ENCODE measurements around the gene PTPRN2. TPM values are rescaled to one million over a fixed set of nuclear protein-coding genes. Genes with fewer than 3 reads are reported as not detected.
A peak's percentile ranks its signal among the peaks of the same experiment; 100 is the strongest.
"Not testable (repeated sequence)": the region's sequence is repeated elsewhere in the genome, so short reads cannot be mapped to it uniquely, and the experiment has no call there.

PTPRN2 gene
- total RNA-seq, 4 donors from 2014 or later = 14.9 to 34.3 (median 21.3) TPM

DNA sequence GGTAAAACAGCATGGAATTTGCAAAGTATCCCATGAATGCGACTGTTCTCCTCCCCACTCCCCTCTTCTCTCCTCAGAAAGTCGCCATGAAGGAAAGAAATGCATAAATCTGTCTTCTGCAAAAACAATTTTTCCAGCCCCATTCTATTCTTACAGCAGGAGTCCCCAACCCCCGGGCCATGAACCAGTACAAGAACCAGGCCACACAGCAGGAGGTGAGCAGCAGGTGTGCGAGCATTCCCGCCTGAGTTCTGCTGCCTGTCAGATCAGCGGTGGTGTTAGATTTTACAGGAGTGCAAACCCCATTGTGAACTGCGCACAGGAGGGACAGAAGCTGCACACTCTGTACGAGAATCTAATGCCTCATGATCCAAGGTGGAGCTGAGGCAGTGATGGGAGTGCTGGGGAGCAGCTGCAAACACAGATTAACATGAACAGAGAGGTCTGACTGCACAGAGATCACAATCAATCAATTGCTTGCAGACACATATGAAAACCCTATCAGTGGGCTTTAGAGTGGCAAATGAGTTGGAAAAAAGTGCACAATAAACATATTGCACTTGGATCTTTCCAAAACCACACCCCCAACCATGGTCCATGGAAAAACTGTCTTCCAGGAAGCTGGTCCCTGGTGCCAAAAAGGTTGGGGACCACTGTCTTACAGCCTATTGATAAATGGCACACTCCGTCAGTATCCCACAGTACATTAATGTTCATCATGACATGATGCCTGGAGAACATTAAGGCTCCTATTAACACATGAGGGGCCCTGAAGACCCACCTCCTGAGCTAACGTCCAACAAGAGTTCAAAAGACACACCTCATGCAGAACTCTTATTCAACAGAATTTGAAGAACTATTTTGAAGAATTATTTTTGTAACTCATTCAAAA lies 205.0 kb downstream of the PTPRN2 start:
- TF ChIP-seq CTCF (IDR thresholded peaks at IDR 0.05) (no peak), POLR2A (IDR thresholded peaks at IDR 0.05) (no peak)
- Histone ChIP-seq H3K4me1 (no peaks in the 10 kb centered on the region), H3K27me3 (no peaks in the 10 kb centered on the region), H3K27ac (no peak overlapping the region), H3K4me3 (no peak overlapping the region), H3K36me3 (no peaks in the 10 kb centered on the region), H3K9me3 (no peaks in the 10 kb centered on the region)
- peak in 1 of 3 donors; percentile 7 for DNase-seq

DNA sequence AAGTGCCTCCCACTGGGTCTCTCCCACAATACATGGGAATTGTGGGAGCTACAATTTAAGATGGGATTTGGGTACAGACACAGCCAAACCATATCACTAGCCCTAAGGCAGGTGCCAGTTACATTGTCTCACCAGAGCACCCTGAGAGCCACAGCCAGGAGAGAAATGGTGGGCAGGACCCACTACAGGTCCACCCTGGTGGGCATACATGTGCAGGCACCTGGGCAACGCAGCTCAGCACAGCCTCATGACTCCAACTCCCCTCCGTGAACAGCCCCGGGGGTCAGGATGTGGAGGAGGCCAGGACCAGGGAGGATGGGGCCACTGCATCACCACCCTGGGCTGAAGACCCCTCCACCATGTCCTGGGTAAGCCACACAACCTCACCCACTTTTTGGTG lies 205.7 kb downstream of the PTPRN2 start:
- H3K27ac ChIP-seq = no peak overlapping the region
- no peaks in the 10 kb centered on the region for H3K27me3 ChIP-seq
- no peaks in the 10 kb centered on the region for H3K9me3 ChIP-seq
- DNase-seq = peak in 1 of 3 donors; percentile 27
- H3K4me1 ChIP-seq = no peaks in the 10 kb centered on the region
- TF ChIP-seq POLR2A (IDR thresholded peaks at IDR 0.05) (no peak), CTCF (IDR thresholded peaks at IDR 0.05) (no peak)
- H3K4me3 ChIP-seq = no peak overlapping the region
- H3K36me3 ChIP-seq = no peaks in the 10 kb centered on the region

DNA sequence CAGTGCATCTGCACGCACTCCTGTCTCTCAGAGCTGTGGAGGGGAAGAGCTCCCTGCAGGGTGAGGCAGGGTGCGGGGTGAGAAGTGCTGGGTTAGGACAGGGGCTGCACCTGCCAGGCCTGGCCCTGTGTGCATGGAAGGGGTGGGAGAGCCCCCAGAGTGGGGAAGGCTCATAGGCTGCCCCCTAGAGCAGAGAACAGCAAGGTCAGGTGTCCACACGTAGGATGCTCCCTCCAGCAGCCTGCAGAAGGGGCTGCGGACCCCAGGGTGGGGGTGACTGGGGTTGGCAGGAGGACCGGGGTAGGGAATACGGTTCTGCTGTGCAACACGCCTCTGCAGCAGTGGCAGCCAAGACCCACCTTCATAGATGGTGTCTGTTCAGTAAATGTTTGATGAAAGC lies 208.6 kb downstream of the PTPRN2 start:
- DNase-seq = peak in 1 of 3 donors; percentile 38
- TF ChIP-seq CTCF (IDR thresholded peaks at IDR 0.05) (no peak), POLR2A (IDR thresholded peaks at IDR 0.05) (no peak)

GRCh38 chr7:158377800-158378623 lies 209.6 kb downstream of the PTPRN2 start:
- no peaks in the 10 kb centered on the region for H3K9me3 ChIP-seq
- no peaks in the 10 kb centered on the region for H3K4me1 ChIP-seq
- TF ChIP-seq POLR2A (IDR thresholded peaks at IDR 0.05) (no peak), CTCF (IDR thresholded peaks at IDR 0.05) (no peak)
- DNase-seq = peak in 1 of 3 donors; percentile 49
- no peaks in the 10 kb centered on the region for H3K36me3 ChIP-seq
- no peak overlapping the region for H3K4me3 ChIP-seq
- H3K27ac ChIP-seq = no peak overlapping the region
- no peaks in the 10 kb centered on the region for H3K27me3 ChIP-seq

More for the DNA sequence above, 208.6 kb downstream of the PTPRN2 start:
- Histone ChIP-seq H3K27ac (no peak overlapping the region), H3K9me3 (no peaks in the 10 kb centered on the region), H3K36me3 (no peaks in the 10 kb centered on the region), H3K4me1 (no peaks in the 10 kb centered on the region), H3K27me3 (no peaks in the 10 kb centered on the region), H3K4me3 (no peak overlapping the region)

GRCh38 chr7:158376839-158377186 lies 210.8 kb downstream of the PTPRN2 start:
- not testable (repeated sequence) for H3K9me3 ChIP-seq, H3K27me3 ChIP-seq, H3K27ac ChIP-seq, DNase-seq, H3K36me3 ChIP-seq, H3K4me3 ChIP-seq, H3K4me1 ChIP-seq

- not testable (repeated sequence) for H3K4me3 ChIP-seq, H3K27me3 ChIP-seq
Observed at GRCh38 chr7:158376146-158376838, 211.3 kb downstream of the PTPRN2 start.

More at GRCh38 chr7:158376146-158376838, 211.3 kb downstream of the PTPRN2 start:
- H3K4me1 ChIP-seq, H3K36me3 ChIP-seq, H3K27ac ChIP-seq, H3K9me3 ChIP-seq: not testable (repeated sequence)
- DNase-seq = peak in 2 of 3 donors; percentile 3 to 38
